Stomach (tissue), 9 donors: ENCODE data around the gene OCA2. TPM values are rescaled to one million over a fixed set of nuclear protein-coding genes. Genes with fewer than 3 reads are reported as not detected.

Experiments used
- DNase-seq, 2 donors: peaks; one replicate each; pipeline versions ENCODE4 v3.0.0 to v3.0.0-alpha.2; 2013 to 2019
- H3K27ac ChIP-seq, 5 donors: fragments of 200-600 bp in 4 of 5; sonication (generic) in 4 of 5; one replicate each; pipeline ENCODE4 v1.5.1; 2013 to 2019; ENCODE audit warnings: mild to moderate bottlenecking in 1 of 5, moderate library complexity in 1 of 5
- H3K27me3 ChIP-seq, 3 donors: fragments of 200-600 bp; sonication (generic); one replicate each; pipeline ENCODE4 v1.5.1; 2017 to 2019; ENCODE audit warnings: mixed run types in 1 of 3
- H3K36me3 ChIP-seq, 4 donors: fragments of 200-600 bp; sonication (generic); 1 replicate in 3 of 4; 2 replicates in 1 of 4; pipeline ENCODE4 v1.5.1; 2016 to 2019
- H3K4me1 ChIP-seq, 4 donors: fragments of 200-600 bp; sonication (generic); one replicate each; pipeline ENCODE4 v1.5.1; 2016 to 2019
- H3K4me3 ChIP-seq, 4 donors: fragments of 200-600 bp; sonication (generic) in 3 of 4; one replicate each; pipeline ENCODE4 v1.5.1; 2016 to 2019; ENCODE audit warnings: mild to moderate bottlenecking in 1 of 4
- H3K9me3 ChIP-seq, 4 donors: fragments of 200-600 bp; sonication (generic); one replicate each; pipeline ENCODE4 v1.5.1; 2016 to 2019
- EP300 ChIP-seq: sonication (generic); formaldehyde crosslinking; IDR thresholded peaks from one replicate; pipeline ENCODE4 v1.6.1; 2017; ENCODE audit warnings: antibody characterized with exemption
- POLR2A ChIP-seq, 4 donors: fragments of 450-650 bp; IDR thresholded peaks; one replicate each; pipeline ENCODE4 v1.6.1; 2016; ENCODE audit warnings: antibody characterized with exemption in 4 of 4, control low read depth in 2 of 4, mild to moderate bottlenecking in 1 of 4, moderate library complexity in 1 of 4
- POLR2AphosphoS5 ChIP-seq, 3 donors: sonication (generic); formaldehyde crosslinking; IDR thresholded peaks; one replicate each; pipeline ENCODE4 v1.6.1; 2016; ENCODE audit warnings: antibody characterized with exemption in 3 of 3
- WGBS, 5 donors: extraction: QIAGEN DNeasy Blood & Tissue Kit in 3 of 5; methylation state at CpG; one replicate each; pipeline versions ENCODE4 v1.1.5 to v1.1.7; 2013 to 2018; 5-methylcytosine and 5-hydroxymethylcytosine counted together
- intact Hi-C: fragments of 100-400 bp; cut with DNase I; formaldehyde crosslinking; loops from one replicate; pipeline ENCODE4 v1.15.1; 2023; ENCODE audit warnings: low total_unique reads
- polyA plus RNA-seq, 3 donors: library from polyadenylated mRNA; stranded (reverse); fragments of 200-250 nt; gene quantifications; one replicate each; pipeline ENCODE4 v1.2.3, GENCODE V29; 2013
- total RNA-seq, 5 donors: library from RNA; depleted of rRNA; stranded (reverse); fragments of >200 nt; gene quantifications; one replicate each; pipeline versions ENCODE4 v1.1.0 to v1.2.3, GENCODE V29; 2014 to 2016
- TF ChIP-seq, protein P1 (sequence below), 7 experiments: fragments of 450-650 bp in 4 of 7; fragments of 200-600 bp in 3 of 7; sonication (generic) in 3 of 7; IDR thresholded peaks; one replicate each; pipeline ENCODE4 v1.5.1; 2016 to 2019; ENCODE audit warnings: antibody characterized with exemption in 7 of 7, control low read depth in 2 of 7, mild to moderate bottlenecking in 1 of 7
- donor health status: healthy with polysubstance abuse.
- donor health status: Bipolar disorder and iron deficiency.
- donor health status: healthy.

Gene OCA2
- total and polyA plus RNA-seq, 8 donors, result 0.12 to 0.89 (median 0.65) TPM; not detected in 4

DNA sequence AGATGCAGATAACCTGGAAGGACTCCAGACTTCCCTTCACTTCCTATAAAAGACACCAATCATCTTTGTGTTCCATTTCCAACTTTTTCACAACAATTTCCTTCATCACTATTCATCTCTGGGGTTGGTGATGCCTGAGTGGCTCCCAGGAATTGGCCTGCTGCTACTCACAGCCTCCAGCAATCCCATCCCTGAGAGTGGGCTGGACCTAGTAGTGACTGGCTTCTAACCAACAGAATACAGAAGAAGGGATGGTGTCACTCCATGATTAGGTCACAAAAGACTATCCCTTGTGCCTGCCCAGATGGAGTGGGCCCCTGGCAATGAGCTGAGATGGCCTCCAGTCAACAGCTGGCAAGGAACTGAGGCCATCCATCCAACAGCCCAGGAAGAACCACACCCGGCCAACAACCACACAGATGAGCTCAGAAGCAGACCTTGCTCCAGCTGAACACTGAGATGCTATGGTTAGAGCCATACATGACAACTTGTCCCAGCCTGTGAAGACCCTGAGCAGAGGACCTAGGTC is 20.9 kb downstream of the OCA2 start:
- TF ChIP-seq, protein P1, sequence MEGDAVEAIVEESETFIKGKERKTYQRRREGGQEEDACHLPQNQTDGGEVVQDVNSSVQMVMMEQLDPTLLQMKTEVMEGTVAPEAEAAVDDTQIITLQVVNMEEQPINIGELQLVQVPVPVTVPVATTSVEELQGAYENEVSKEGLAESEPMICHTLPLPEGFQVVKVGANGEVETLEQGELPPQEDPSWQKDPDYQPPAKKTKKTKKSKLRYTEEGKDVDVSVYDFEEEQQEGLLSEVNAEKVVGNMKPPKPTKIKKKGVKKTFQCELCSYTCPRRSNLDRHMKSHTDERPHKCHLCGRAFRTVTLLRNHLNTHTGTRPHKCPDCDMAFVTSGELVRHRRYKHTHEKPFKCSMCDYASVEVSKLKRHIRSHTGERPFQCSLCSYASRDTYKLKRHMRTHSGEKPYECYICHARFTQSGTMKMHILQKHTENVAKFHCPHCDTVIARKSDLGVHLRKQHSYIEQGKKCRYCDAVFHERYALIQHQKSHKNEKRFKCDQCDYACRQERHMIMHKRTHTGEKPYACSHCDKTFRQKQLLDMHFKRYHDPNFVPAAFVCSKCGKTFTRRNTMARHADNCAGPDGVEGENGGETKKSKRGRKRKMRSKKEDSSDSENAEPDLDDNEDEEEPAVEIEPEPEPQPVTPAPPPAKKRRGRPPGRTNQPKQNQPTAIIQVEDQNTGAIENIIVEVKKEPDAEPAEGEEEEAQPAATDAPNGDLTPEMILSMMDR (IDR thresholded peaks at IDR 0.05), result no peak
- TF ChIP-seq POLR2A (IDR thresholded peaks at IDR 0.05), result no peak
- TF ChIP-seq EP300, result no peak
- TF ChIP-seq POLR2AphosphoS5 (IDR thresholded peaks at IDR 0.05), result no peak
- no peaks in the 10 kb centered on the region for H3K4me1 ChIP-seq
- no peaks in the 10 kb centered on the region for H3K36me3 ChIP-seq
- H3K27me3 ChIP-seq, result peaks cover 0 to 6% (median 0%) of the 10 kb centered on the region in 3 donors
- DNase-seq, result no peak
- no peaks in the 10 kb centered on the region for H3K9me3 ChIP-seq
- H3K4me3 ChIP-seq, result no peak overlapping the region
- 50 to 89% (median 85%) methylated on average over 1 of the region's 1 CpG for WGBS, 5 donors
- intact Hi-C loops, result no loop called here
- no peak overlapping the region for H3K27ac ChIP-seq

DNA sequence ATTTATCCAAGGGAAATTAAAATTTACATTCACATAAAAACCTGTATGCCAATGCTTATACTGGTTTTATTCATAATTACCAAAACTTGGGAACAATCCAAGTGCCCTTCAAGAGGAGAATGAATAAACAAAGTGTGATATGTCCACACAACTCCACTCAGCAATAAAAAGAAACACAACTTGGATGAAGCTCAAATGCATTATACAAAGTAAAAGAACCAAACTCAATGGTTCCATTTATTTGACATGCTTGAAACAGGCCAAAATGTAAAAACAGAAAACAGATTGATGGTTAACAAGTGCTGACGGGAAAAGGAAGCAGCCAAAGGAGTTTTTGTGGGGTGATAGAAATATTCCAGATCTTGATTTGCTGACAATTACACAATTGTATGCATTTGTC is 23.5 kb downstream of the OCA2 start:
- intact Hi-C loops, result no loop called here
- H3K27me3 ChIP-seq, result peaks cover 0 to 6% (median 0%) of the 10 kb centered on the region in 3 donors
- H3K4me1 ChIP-seq, result no peaks in the 10 kb centered on the region
- no peak for DNase-seq
- 38 to 56% (median 51%) methylated on average over 1 of the region's 1 CpG for whole genome bisulfite sequencing, 5 donors
- H3K4me3 ChIP-seq, result no peak overlapping the region
- no peak for TF ChIP-seq POLR2A (IDR thresholded peaks at IDR 0.05)
- no peak for TF ChIP-seq POLR2AphosphoS5 (IDR thresholded peaks at IDR 0.05)
- TF ChIP-seq, protein P1 (IDR thresholded peaks at IDR 0.05), result no peak
- TF ChIP-seq EP300, result no peak
- H3K9me3 ChIP-seq, result no peaks in the 10 kb centered on the region
- no peak overlapping the region for H3K27ac ChIP-seq
- H3K36me3 ChIP-seq, result no peaks in the 10 kb centered on the region

DNA sequence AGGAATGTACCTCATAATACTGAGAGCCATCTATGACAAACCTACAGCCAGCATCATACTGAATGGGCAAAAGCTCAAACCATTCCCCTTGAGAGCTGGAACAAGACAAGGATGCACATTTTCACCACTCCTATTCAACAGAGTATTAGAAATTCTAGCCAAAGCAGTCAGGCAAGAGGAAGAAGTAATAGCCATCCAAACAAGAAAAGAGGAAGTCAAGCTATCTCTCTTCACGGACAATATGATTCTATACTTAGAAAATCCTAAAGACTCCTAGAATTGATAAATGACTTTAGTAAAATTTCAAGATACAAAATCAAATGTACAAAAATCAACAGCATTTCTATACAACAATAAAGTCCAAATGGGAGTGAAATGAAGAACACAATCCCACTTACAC is 30.2 kb downstream of the OCA2 start:
- Histone ChIP-seq H3K4me1 (no peaks in the 10 kb centered on the region), H3K4me3 (no peak overlapping the region), H3K27me3 (no peaks in the 10 kb centered on the region), H3K9me3 (peaks cover 0 to 10% (median 4%) of the 10 kb centered on the region in 4 donors), H3K36me3 (no peaks in the 10 kb centered on the region), H3K27ac (no peak overlapping the region)
- intact Hi-C loops, result no loop called here
- TF ChIP-seq, protein P1 (IDR thresholded peaks at IDR 0.05), result no peak
- no peak for TF ChIP-seq POLR2A (IDR thresholded peaks at IDR 0.05)
- TF ChIP-seq POLR2AphosphoS5 (IDR thresholded peaks at IDR 0.05), result no peak
- no peak for TF ChIP-seq EP300
- 54 to 78% (median 67%) methylated on average over 1 of the region's 1 CpG for WGBS, 5 donors
- DNase-seq, result no peak

DNA sequence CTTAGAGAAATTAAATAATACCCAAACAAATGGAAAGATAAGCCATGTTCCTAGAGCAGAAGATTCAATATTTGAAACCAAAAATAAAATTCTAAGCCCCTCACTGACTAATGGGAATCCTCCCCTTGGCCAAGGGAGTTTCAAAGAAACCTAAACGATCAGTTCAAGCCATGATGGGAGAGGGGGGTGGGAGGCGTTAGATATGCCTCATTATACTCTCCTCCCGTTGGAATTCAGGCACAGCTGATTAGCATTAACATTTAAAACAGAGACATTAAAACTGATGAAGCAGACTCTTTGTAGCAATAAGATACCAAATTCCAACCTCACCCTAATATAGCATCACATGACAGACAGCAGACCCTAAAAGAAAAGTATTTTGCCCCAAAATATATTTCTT is 32.9 kb downstream of the OCA2 start:
- WGBS, 5 donors, result 45 to 64% (median 59%) methylated on average over 3 of the region's 3 CpGs
- Histone ChIP-seq H3K4me3 (no peak overlapping the region), H3K4me1 (no peaks in the 10 kb centered on the region), H3K27me3 (no peaks in the 10 kb centered on the region), H3K27ac (no peak overlapping the region), H3K9me3 (peaks cover 0 to 26% (median 9%) of the 10 kb centered on the region in 4 donors), H3K36me3 (no peaks in the 10 kb centered on the region)
- DNase-seq, result no peak
- intact Hi-C loops, result no loop called here
- TF ChIP-seq POLR2AphosphoS5 (IDR thresholded peaks at IDR 0.05), result no peak
- no peak for TF ChIP-seq POLR2A (IDR thresholded peaks at IDR 0.05)
- TF ChIP-seq, protein P1 (IDR thresholded peaks at IDR 0.05), result no peak
- TF ChIP-seq EP300, result no peak
